ENCODE results near the gene BACH2.

Gene BACH2

DNA sequence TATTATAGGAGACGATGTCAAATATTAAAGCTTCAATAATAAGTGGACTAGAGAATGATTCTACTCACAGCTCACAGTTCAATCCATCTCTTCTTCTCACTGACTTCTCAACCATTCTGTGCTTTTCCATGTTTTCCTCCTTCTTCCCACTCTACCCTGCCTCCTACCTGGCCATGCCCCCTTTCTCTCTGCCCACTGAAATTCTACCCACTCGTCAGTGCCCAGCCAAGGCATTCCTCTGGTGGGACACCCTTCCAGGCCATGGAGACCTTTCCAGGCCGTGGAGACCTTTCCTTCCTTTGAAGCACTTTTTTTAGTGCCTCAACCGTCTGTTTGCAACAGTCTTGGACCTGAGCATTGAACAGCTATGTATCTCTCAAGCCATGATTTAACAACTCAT is 18.5 kb downstream of the BACH2 start:
- no peaks in the 10 kb centered on the region for H4K20me1 ChIP-seq (ENCODE audit: low read depth, low read length)
- H3K9me3 ChIP-seq (ENCODE audit: insufficient read depth, low read length) = no peaks in the 10 kb centered on the region
- H3K9me2 ChIP-seq (replicated peaks; ENCODE audit: insufficient read depth, low read length) = no peaks in the 10 kb centered on the region
- H3K27ac ChIP-seq (ENCODE audit: low read depth, low read length) = peak overlapping the region; percentile 97
- no peak for TF ChIP-seq CTCF (IDR thresholded peaks at IDR 0.05; ENCODE audit: insufficient read depth, low read length, poor library complexity, severe bottlenecking)
- no peak for TF ChIP-seq EZH2phosphoT487 (conservative IDR thresholded peaks at IDR 0.05; ENCODE audit: low read length)
- peak overlapping the region; percentile 46 for H3K9ac ChIP-seq (ENCODE audit: low read length)
- peaks cover 66% of the 10 kb centered on the region for H3K79me2 ChIP-seq (ENCODE audit: insufficient read depth, low read length)
- H3F3A ChIP-seq (ENCODE audit: insufficient read depth) = peaks cover 62% of the 10 kb centered on the region
- H3K36me3 ChIP-seq (ENCODE audit: low read length) = no peaks in the 10 kb centered on the region
- peak overlapping the region; percentile 17 for H3K4me3 ChIP-seq (ENCODE audit: insufficient read depth, low read length, poor library complexity, severe bottlenecking)
- H3K27me3 ChIP-seq (ENCODE audit: low read length) = no peaks in the 10 kb centered on the region
- peak overlapping the region; percentile 76 for H3K4me2 ChIP-seq (ENCODE audit: low read depth, low read length, poor library complexity, severe bottlenecking)
- H2AFZ ChIP-seq (ENCODE audit: low read depth, low read length, severe bottlenecking) = no peak overlapping the region

- H4K20me1 ChIP-seq (ENCODE audit: low read depth, low read length) = no peaks in the 10 kb centered on the region
- H3K79me2 ChIP-seq (ENCODE audit: insufficient read depth, low read length) = peaks cover 60% of the 10 kb centered on the region
- H3K4me3 ChIP-seq (ENCODE audit: insufficient read depth, low read length, poor library complexity, severe bottlenecking) = no peak overlapping the region
- peaks cover 67% of the 10 kb centered on the region for H3F3A ChIP-seq (ENCODE audit: insufficient read depth)
- H3K9me3 ChIP-seq (ENCODE audit: insufficient read depth, low read length) = no peaks in the 10 kb centered on the region
- peak overlapping the region; percentile 46 for H3K9ac ChIP-seq (ENCODE audit: low read length)
- H3K9me2 ChIP-seq (replicated peaks; ENCODE audit: insufficient read depth, low read length) = no peaks in the 10 kb centered on the region
- TF ChIP-seq EZH2phosphoT487 (conservative IDR thresholded peaks at IDR 0.05; ENCODE audit: low read length) (no peak), CTCF (IDR thresholded peaks at IDR 0.05; ENCODE audit: insufficient read depth, low read length, poor library complexity, severe bottlenecking) (no peak)
- no peak overlapping the region for H2AFZ ChIP-seq (ENCODE audit: low read depth, low read length, severe bottlenecking)
- peak overlapping the region; percentile 76 for H3K4me2 ChIP-seq (ENCODE audit: low read depth, low read length, poor library complexity, severe bottlenecking)
- peak overlapping the region; percentile 97 for H3K27ac ChIP-seq (ENCODE audit: low read depth, low read length)
- H3K27me3 ChIP-seq (ENCODE audit: low read length) = no peaks in the 10 kb centered on the region
- H3K36me3 ChIP-seq (ENCODE audit: low read length) = no peaks in the 10 kb centered on the region
Measured at GRCh38 chr6:90277302-90278011, 19.2 kb downstream of the BACH2 start.

- Histone ChIP-seq H3K9ac (ENCODE audit: low read length) (peak overlapping the region; percentile 54), H3K9me3 (ENCODE audit: insufficient read depth, low read length) (no peaks in the 10 kb centered on the region), H3K4me3 (ENCODE audit: insufficient read depth, low read length, poor library complexity, severe bottlenecking) (peak overlapping the region; percentile 31), H3K27me3 (ENCODE audit: low read length) (no peaks in the 10 kb centered on the region), H3K36me3 (ENCODE audit: low read length) (peaks cover 4% of the 10 kb centered on the region; the same call in 1 of the 2 replicates), H3K79me2 (ENCODE audit: insufficient read depth, low read length) (peaks cover 49% of the 10 kb centered on the region; the same call in 1 of the 2 replicates), H3K4me2 (ENCODE audit: low read depth, low read length, poor library complexity, severe bottlenecking) (peak overlapping the region; percentile 76), H3K27ac (ENCODE audit: low read depth, low read length) (peak overlapping the region; percentile 97), H3K9me2 (replicated peaks; ENCODE audit: insufficient read depth, low read length) (no peaks in the 10 kb centered on the region), H2AFZ (ENCODE audit: low read depth, low read length, severe bottlenecking) (no peak overlapping the region), H3F3A (ENCODE audit: insufficient read depth) (peaks cover 66% of the 10 kb centered on the region), H4K20me1 (ENCODE audit: low read depth, low read length) (no peaks in the 10 kb centered on the region)
- TF ChIP-seq CTCF (IDR thresholded peaks at IDR 0.05; ENCODE audit: insufficient read depth, low read length, poor library complexity, severe bottlenecking) (peak; percentile 37), EZH2phosphoT487 (conservative IDR thresholded peaks at IDR 0.05; ENCODE audit: low read length) (no peak)
Measured at GRCh38 chr6:90274451-90275030, 22.1 kb downstream of the BACH2 start.
